GM12873 (cell line): ENCODE measurements around the gene HOXD4.

Experiments
- TF ChIP-seq, protein P1 (sequence below): IDR thresholded peaks from 2 replicates; pipeline ENCODE4 v1.5.1; 2012; ENCODE audit warnings: low read depth, mild to moderate bottlenecking, moderate library complexity, low read length, control low read depth; ENCODE audit not compliant: insufficient read depth; ENCODE audit errors: missing control alignments

The HOXD4 gene

GRCh38 chr2:176186024-176186423 lies 34.7 kb downstream of the HOXD4 start:
- TF ChIP-seq, protein P1, sequence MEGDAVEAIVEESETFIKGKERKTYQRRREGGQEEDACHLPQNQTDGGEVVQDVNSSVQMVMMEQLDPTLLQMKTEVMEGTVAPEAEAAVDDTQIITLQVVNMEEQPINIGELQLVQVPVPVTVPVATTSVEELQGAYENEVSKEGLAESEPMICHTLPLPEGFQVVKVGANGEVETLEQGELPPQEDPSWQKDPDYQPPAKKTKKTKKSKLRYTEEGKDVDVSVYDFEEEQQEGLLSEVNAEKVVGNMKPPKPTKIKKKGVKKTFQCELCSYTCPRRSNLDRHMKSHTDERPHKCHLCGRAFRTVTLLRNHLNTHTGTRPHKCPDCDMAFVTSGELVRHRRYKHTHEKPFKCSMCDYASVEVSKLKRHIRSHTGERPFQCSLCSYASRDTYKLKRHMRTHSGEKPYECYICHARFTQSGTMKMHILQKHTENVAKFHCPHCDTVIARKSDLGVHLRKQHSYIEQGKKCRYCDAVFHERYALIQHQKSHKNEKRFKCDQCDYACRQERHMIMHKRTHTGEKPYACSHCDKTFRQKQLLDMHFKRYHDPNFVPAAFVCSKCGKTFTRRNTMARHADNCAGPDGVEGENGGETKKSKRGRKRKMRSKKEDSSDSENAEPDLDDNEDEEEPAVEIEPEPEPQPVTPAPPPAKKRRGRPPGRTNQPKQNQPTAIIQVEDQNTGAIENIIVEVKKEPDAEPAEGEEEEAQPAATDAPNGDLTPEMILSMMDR, result no peak

DNA sequence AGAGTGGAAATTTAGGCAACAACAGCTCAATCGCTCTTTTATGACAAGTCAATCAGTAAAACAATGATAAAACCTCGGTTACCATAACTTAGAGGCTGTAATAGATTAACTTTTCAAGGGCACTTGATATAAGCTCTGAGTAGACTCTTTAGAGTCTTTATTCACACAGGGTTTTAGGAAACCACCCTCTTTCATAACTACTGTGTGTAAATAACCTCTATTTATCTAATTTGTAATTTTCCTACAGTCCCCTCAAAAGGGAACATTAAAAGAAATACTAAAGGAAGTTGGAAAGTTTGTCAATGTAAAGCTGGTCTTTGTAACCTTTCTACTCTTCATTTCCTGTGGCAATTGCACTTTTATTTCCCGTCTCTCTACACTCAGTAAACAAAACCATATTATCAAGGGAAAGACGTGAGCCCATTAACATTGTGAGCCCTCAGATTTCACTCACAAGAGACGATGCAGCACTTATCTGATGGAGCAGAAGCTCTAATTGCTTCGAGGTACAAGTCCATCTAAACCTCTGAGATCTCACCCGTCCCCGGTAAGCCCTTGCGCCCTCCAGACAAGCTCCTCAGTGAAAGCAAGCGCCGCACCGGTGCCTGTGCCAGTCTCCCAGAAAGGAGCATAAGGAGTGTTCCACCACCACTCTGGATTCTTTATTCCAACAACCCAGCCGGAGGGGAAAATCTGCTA lies 36.0 kb downstream of the HOXD4 start:
- TF ChIP-seq, protein P1, result no peak

DNA sequence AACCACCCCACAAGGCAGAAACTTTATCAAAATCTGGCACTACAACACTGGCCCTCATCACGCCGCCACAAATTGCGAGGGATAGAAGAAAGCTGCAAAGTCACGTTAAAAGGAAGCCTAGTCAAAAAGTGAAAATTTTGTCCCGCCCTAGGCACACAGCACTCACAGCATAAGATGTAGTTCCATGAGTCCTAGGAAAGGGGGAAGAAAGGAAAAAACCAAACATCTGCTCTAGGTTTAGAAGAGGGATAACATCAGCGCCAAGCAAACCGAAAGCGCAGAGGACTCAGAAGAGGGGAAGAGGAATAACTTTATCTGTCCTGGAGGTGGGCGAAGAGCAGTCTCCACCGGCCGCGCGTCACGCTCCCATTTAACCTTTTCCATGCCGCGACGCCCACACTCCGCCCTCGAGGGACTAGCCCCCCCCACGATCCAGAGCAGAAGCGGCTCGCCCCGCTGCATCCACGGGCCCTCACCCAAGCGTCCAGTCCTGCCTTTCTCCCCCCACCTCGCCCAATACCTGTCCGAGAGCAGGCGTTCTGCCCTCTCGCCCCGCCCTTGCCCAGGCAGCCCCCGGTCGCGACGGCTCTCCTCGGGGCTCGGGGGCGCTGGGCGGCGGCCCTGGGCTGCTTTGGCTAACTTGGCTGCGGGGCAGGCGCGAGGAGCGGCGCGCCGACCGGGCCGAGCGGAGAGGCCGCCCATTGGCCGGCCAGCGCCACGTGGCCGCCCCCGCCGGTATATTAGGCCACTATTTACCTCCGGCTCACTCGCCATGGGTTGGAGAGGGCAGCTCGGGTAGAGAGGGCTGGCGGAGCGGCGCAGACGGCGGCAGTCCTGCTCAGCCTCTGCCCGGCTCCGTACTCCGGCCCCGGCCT lies 36.8 kb downstream of the HOXD4 start, which contains the start of gene HOXD1:
Gene HOXD1 (plus strand): TSS at position 770 of the 875 bp plus-strand sequence. CDS start 134 bp downstream, outside the sequence.
- TF ChIP-seq, protein P1, result no peak

DNA sequence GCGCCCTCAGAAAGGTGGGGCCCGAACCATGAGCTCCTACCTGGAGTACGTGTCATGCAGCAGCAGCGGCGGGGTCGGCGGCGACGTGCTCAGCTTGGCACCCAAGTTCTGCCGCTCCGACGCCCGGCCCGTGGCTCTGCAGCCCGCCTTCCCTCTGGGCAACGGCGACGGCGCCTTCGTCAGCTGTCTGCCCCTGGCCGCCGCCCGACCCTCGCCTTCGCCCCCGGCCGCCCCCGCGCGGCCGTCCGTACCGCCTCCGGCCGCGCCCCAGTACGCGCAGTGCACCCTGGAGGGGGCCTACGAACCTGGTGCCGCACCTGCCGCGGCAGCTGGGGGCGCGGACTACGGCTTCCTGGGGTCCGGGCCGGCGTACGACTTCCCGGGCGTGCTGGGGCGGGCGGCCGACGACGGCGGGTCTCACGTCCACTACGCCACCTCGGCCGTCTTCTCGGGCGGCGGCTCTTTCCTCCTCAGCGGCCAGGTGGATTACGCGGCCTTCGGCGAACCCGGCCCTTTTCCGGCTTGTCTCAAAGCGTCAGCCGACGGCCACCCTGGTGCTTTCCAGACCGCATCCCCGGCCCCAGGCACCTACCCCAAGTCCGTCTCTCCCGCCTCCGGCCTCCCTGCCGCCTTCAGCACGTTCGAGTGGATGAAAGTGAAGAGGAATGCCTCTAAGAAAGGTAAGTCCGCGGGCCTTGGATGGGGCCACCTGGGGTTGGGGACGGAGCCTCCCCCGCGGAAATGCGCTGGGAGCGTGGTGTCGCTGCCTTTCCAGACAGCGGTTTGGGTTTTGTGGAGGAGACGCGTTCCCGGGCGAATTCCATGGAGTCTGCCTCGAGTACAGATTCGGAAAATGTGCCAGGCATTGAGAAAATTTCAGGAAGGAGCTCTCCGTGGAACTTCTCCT lies 37.7 kb downstream of the HOXD4 start:
- TF ChIP-seq, protein P1, result no peak

- TF ChIP-seq, protein P1, result no peak
These were observed 38.6 kb downstream of the HOXD4 start for GRCh38 chr2:176189681-176190641.

DNA sequence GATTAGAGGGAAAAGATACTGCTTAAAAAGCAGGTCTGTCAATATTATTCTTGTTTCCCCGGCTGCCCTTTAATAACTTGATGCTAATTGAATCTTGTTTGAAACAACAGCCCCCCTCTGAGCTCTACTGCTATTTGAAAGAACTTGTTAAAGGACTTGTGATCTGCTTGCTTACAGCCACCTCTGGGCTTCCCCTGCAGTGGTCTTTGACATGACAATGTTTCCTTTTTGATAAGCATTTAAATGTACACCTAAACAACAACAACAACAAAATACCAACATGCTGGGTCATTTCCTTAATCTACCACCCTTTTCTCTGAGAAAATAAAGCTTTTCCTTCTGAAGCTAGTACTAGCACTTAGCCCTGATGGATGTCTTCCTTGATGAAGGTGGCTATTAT lies 41.0 kb downstream of the HOXD4 start:
- TF ChIP-seq, protein P1, result no peak
